Stomach smooth muscle (tissue), 2 donors: ENCODE data around the gene LY86.

Experiments
- H3K27ac ChIP-seq: one replicate; pipeline ENCODE4 v1.7.0; 2013; ENCODE audit warnings: mild to moderate bottlenecking, low read length, inconsistent platforms
- H3K27me3 ChIP-seq, 2 donors: one replicate each; pipeline ENCODE4 v1.7.0; 2013; ENCODE audit warnings: low read length in 2 of 2; ENCODE audit not compliant: insufficient read depth in 2 of 2, control insufficient read depth in 1 of 2
- H3K36me3 ChIP-seq, 2 donors: one replicate each; pipeline ENCODE4 v1.7.0; 2013; ENCODE audit warnings: low read length in 2 of 2; ENCODE audit not compliant: control insufficient read depth in 2 of 2, insufficient read depth in 2 of 2
- H3K4me1 ChIP-seq: one replicate; pipeline ENCODE4 v1.7.0; 2013; ENCODE audit warnings: low read length; ENCODE audit not compliant: control insufficient read depth, insufficient read depth
- H3K4me3 ChIP-seq, 2 donors: one replicate each; pipeline ENCODE4 v1.7.0; 2013; ENCODE audit warnings: low read length in 2 of 2
- H3K9ac ChIP-seq, 2 donors: one replicate each; pipeline ENCODE4 v1.7.0; 2013; ENCODE audit warnings: low read length in 2 of 2, mild to moderate bottlenecking in 1 of 2
- H3K9me3 ChIP-seq, 2 donors: one replicate each; pipeline ENCODE4 v1.7.0; 2013; ENCODE audit warnings: low read length in 2 of 2; ENCODE audit not compliant: control insufficient read depth in 2 of 2
- donor health status: healthy.
- donor health status: Pancreatic carcinoma.

The LY86 gene

GRCh38 chr6:6557504-6557839 lies 31.0 kb upstream of the LY86 start:
- no peak overlapping the region for H3K27ac ChIP-seq
- no peaks in the 10 kb centered on the region for H3K36me3 ChIP-seq
- no peaks in the 10 kb centered on the region for H3K4me1 ChIP-seq
- H3K9me3 ChIP-seq: no peaks in the 10 kb centered on the region
- H3K27me3 ChIP-seq: peaks cover 0 to 2% of the 10 kb centered on the region in 2 donors
- no peak overlapping the region for H3K9ac ChIP-seq
- no peak overlapping the region for H3K4me3 ChIP-seq

- H3K36me3 ChIP-seq: no peaks in the 10 kb centered on the region
- H3K4me3 ChIP-seq: no peak overlapping the region
- H3K27ac ChIP-seq: no peak overlapping the region
- H3K27me3 ChIP-seq: peaks cover 0 to 2% of the 10 kb centered on the region in 2 donors
- H3K4me1 ChIP-seq: no peaks in the 10 kb centered on the region
- no peaks in the 10 kb centered on the region for H3K9me3 ChIP-seq
- H3K9ac ChIP-seq: no peak overlapping the region
Measured at GRCh38 chr6:6557886-6558285, 30.6 kb upstream of the LY86 start.

- Histone ChIP-seq H3K4me3 (no peak overlapping the region), H3K9ac (no peak overlapping the region), H3K27ac (no peak overlapping the region), H3K27me3 (peaks cover 0 to 2% of the 10 kb centered on the region in 2 donors), H3K4me1 (no peaks in the 10 kb centered on the region), H3K9me3 (no peaks in the 10 kb centered on the region), H3K36me3 (no peaks in the 10 kb centered on the region)
Measured at GRCh38 chr6:6559994-6560570, 28.4 kb upstream of the LY86 start.

- Histone ChIP-seq H3K27me3 (no peaks in the 10 kb centered on the region), H3K4me1 (no peaks in the 10 kb centered on the region), H3K27ac (no peak overlapping the region), H3K36me3 (no peaks in the 10 kb centered on the region), H3K4me3 (no peak overlapping the region), H3K9ac (no peak overlapping the region), H3K9me3 (no peaks in the 10 kb centered on the region)
Measured at GRCh38 chr6:6560909-6561308, 27.6 kb upstream of the LY86 start.

GRCh38 chr6:6564154-6564553 lies 24.4 kb upstream of the LY86 start:
- Histone ChIP-seq H3K27ac (no peak overlapping the region), H3K4me3 (no peak overlapping the region), H3K9ac (no peak overlapping the region), H3K36me3 (no peaks in the 10 kb centered on the region), H3K9me3 (no peaks in the 10 kb centered on the region), H3K4me1 (no peaks in the 10 kb centered on the region), H3K27me3 (peaks cover 0 to 2% of the 10 kb centered on the region in 2 donors)

GRCh38 chr6:6565069-6565468 lies 23.5 kb upstream of the LY86 start:
- H3K27ac ChIP-seq: no peak overlapping the region
- no peak overlapping the region for H3K9ac ChIP-seq
- peaks cover 0 to 2% of the 10 kb centered on the region in 2 donors for H3K27me3 ChIP-seq
- H3K4me3 ChIP-seq: no peak overlapping the region
- H3K4me1 ChIP-seq: no peaks in the 10 kb centered on the region
- H3K9me3 ChIP-seq: no peaks in the 10 kb centered on the region
- H3K36me3 ChIP-seq: no peaks in the 10 kb centered on the region

- H3K4me1 ChIP-seq: no peaks in the 10 kb centered on the region
- H3K27ac ChIP-seq: no peak overlapping the region
- H3K9ac ChIP-seq: no peak overlapping the region
- H3K36me3 ChIP-seq: no peaks in the 10 kb centered on the region
- H3K27me3 ChIP-seq: peaks cover 0 to 2% of the 10 kb centered on the region in 2 donors
- no peaks in the 10 kb centered on the region for H3K9me3 ChIP-seq
- H3K4me3 ChIP-seq: no peak overlapping the region
Measured at GRCh38 chr6:6565488-6565887, 23.0 kb upstream of the LY86 start.

GRCh38 chr6:6566766-6567165 lies 21.8 kb upstream of the LY86 start:
- Histone ChIP-seq H3K4me1 (no peaks in the 10 kb centered on the region), H3K9me3 (no peaks in the 10 kb centered on the region), H3K9ac (no peak overlapping the region), H3K27ac (no peak overlapping the region), H3K4me3 (no peak overlapping the region), H3K27me3 (peaks cover 0 to 2% of the 10 kb centered on the region in 2 donors), H3K36me3 (no peaks in the 10 kb centered on the region)

- Histone ChIP-seq H3K36me3 (no peaks in the 10 kb centered on the region), H3K9me3 (no peaks in the 10 kb centered on the region), H3K4me1 (no peaks in the 10 kb centered on the region), H3K27me3 (peaks cover 0 to 2% of the 10 kb centered on the region in 2 donors), H3K9ac (no peak overlapping the region), H3K4me3 (no peak overlapping the region), H3K27ac (no peak overlapping the region)
Measured at GRCh38 chr6:6569096-6569810, 19.3 kb upstream of the LY86 start.

GRCh38 chr6:6569811-6570164 lies 18.7 kb upstream of the LY86 start:
- Histone ChIP-seq H3K27ac (no peak overlapping the region), H3K27me3 (peaks cover 0 to 2% of the 10 kb centered on the region in 2 donors), H3K9me3 (no peaks in the 10 kb centered on the region), H3K36me3 (no peaks in the 10 kb centered on the region), H3K9ac (no peak overlapping the region), H3K4me1 (no peaks in the 10 kb centered on the region), H3K4me3 (no peak overlapping the region)

GRCh38 chr6:6570929-6571671 lies 17.4 kb upstream of the LY86 start:
- Histone ChIP-seq H3K36me3 (no peaks in the 10 kb centered on the region), H3K4me3 (no peak overlapping the region), H3K27me3 (peaks cover 0 to 2% of the 10 kb centered on the region in 2 donors), H3K27ac (no peak overlapping the region), H3K9me3 (no peaks in the 10 kb centered on the region), H3K9ac (no peak overlapping the region), H3K4me1 (no peaks in the 10 kb centered on the region)
